ENCODE measurements around the gene CANX.
"Not testable (repeated sequence)": the region's sequence is repeated elsewhere in the genome, so short reads cannot be mapped to it uniquely, and the experiment has no call there.

The CANX gene

DNA sequence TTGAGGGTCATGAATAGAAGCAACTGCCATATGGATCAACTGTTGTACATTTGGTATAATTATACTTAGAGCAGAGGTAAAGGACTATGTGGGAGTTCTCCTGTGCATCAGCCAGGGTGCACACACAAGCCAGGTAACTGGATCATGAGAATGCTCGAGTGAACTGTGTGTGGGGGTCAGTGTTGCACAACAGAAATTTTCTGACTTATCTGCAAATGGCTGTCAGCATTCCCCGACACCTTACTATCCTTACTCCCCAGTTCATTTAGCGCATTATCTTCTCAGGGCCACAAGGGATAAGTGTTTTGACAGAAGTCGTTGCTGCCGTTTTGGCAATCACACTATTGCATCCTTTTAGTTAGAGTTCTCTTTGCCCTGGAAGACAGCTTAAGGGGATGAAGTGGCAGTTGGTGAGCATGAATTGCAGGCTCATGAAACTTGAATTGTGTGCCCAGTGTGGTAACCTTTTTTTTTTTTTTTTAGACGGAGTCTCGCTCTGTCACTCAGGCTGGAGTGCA is 1.7 kb downstream of the CANX start:
- peak in 1 of 2 donors; percentile 11 for DNase-seq

DNA sequence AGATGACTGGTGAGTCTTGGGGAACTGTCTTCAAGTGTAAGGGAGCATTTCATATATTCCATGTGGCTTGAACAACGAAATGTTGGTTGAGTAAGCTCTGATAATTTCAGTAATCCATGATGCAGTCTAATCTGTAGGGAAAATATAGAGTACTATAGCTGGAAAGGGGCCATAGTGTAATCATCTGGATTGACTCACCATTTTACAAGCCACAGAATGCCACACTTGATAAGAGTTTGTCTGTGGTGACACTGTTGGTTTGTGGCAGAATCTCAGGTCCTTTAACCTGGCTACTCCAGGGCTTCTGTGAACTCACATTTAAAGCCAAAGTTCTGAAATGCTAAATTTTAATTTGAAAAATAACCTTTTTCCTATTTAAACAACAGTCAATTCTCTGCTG is 17.5 kb downstream of the CANX start:
- DNase-seq = no peak

DNA sequence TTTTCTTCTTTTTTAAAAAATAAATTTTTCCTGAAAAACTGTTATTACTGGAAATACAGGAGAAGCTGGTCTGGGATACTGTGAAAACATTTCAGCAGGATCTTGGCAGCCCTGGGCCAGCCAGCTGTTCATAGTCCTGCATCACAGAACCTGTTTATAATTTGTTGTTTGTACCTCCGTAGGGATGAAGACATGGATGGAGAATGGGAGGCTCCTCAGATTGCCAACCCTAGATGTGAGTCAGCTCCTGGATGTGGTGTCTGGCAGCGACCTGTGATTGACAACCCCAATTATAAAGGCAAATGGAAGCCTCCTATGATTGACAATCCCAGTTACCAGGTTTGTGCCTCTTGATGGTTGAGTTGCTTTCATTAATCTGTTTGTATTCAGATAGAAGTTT is 21.5 kb downstream of the CANX start:
- no peak for DNase-seq

DNA sequence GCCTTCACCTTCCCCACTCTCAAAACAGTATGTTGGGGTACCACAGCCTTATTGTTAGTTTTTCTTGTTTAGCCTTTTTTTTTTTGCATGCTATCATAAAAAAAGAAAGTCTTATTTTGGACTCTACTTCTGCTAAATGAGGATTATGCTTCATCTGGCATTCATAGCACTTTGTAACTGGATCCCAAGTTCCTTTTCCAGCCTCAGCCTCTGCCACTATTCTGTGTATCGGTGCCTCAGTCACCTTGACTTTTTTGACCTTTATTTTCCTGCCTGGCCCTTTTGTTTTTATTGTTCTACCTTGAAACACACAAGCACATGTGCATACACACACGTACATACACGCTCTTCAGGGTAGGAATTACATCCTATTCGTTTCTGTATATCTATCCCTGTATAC is 25.4 kb downstream of the CANX start:
- no peak for DNase-seq

DNA sequence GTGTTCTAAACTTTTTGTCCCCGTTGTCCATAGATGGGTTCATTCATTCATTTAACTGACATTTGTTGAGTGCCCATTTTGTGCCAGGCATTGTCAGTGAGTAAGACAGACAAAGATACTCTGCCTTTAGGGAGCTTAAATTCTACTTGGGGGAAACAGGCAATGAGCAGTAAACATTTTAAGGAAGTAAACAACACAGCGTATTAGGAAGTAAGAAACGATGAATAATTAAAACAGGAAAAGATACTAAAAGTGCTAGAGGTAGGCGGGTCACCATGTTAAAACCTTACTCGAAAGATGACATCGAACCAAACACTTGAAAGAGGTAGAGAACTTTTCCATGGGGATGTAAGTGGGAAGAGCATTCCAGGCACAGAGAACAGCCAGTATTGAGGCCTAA is 28.3 kb downstream of the CANX start:
- no peak for DNase-seq

DNA sequence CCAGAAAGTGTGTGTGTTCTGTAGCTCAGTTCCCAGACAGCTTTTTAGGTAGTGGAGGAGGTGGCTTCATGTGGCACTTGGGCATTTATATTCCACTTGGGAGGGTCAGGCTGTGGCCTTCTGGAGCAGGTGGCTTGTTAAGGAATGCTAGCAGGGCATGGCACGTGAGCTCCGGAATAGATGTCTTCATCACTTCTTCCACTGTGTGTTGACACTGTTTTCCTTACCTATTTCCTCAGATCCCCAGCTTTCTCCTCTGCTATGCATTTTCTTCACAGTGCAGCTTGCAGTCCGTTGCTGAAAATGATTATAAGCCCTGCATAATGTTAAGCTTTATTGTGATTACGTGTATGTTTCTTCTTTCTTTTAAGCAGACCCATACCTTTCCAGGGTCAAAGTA is 30.5 kb downstream of the CANX start:
- DNase-seq = no peak

DNA sequence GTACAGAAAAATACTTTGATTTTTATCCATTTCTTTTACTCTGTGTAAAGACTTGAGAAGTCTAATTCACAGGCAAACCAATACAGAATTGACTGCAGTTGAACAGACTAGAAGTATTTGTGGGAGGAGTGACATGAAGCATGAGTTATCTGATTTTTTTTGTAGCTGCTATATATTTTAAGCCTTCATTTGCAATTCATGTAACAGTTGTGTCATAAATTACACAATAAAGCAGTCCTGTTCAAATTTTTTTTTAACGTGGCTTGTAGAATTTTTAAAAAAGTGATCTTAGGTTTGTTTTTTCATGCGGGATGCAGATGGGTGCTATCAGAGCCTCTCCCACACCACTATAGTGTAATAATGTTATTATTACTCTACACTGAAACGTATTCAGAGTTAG is 31.0 kb downstream of the CANX start:
- DNase-seq = no peak

DNA sequence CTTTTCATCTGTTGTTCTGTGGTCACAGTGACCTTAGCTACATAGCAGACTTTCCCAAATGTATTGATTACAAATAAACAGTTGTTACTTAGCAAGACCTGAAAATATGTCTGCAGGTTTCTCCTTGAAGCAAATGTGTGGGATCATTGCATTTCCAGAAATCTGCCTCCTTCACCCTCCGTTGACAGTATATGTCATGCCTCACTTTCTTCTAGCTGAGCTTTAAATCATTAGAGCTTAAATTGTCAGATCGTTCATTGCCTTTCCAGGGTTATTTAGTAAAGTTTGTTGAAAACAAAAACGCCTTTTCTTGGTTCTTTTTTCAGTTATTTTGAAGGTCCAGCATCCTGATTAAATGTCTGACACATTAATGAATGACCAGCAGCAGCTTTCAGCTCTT is 31.6 kb downstream of the CANX start:
- no peak for DNase-seq

DNA sequence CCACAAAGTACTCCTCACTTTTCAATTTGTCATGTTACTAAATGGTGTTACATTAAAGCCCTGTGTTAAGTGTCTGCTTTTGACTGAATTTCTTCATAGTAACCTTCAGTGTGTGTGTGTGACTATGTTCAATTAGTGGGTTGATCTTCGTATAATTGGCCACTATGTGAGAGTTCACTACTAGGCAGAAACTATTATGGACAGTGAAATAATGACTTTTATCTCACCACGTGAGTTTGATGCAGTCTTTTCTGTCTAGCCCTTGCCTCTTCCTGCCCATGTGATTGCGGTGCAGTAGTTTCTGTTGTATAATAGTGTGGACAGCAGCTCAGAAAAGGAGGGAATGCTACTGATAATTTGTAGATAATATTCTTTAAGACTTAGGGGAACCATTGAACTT is 32.1 kb downstream of the CANX start:
- no peak for DNase-seq

DNA sequence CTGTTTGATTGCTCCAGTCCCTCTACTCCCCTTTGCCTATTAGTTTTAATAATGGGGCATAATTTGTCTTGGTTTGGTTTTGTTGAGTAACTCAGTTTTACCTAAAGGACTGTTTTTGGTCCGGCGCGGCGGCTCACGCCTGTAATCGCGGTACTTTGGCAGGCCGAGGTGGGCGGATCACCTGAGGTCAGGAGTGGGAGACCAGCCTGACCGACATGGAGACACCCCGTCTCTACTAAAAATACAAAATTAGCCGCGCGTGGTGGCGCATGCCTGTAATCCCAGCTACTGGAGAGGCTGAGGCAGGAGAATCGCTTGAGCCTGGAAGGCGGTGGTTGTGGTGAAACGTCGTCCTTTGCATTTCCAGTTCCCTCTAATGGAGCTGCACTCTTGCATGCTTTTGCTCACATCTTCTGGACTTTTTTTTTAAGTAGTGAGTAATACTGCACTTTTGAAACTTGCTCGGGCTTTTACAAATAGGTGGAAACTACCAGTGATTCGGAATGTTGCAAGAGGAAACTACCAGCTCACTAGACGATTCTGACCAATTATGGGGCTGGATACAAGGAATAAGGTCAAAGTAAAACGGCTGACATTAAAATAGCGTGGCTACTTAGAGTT is 33.1 kb downstream of the CANX start:
- DNase-seq = peak in 1 of 2 donors; percentile 50

DNA sequence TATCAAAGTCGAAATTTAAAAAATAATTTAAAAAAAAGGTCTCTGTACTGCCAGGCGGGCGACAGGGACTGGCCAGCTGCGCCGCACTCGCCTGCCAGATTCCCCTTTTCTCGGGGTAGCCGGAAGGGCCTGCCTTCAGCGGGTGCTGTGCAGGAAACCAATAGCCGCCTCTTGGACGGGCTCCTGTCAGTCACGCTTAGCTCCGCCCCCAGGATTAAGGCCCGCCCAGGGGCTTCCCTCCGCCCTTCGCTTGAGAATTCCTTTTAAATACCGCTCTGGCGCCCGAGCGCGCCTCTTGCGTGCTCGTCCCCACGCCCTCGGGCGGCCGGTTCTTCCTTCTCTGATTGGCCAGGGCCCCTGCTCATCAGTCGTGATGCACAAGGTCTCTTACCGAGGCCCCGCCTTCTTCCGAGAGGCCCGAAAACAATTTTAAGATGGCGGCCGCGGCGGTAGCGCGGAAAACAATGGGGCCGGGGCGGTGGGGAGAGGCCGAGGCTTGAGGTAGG is 33.7 kb downstream of the CANX start, which contains the start of gene MAML1:
Gene MAML1, plus strand, starts transcription at position 411 of the 506 bp plus-strand sequence. CDS start 291 bp downstream, outside the sequence.
- DNase-seq = peak; percentile 100

DNA sequence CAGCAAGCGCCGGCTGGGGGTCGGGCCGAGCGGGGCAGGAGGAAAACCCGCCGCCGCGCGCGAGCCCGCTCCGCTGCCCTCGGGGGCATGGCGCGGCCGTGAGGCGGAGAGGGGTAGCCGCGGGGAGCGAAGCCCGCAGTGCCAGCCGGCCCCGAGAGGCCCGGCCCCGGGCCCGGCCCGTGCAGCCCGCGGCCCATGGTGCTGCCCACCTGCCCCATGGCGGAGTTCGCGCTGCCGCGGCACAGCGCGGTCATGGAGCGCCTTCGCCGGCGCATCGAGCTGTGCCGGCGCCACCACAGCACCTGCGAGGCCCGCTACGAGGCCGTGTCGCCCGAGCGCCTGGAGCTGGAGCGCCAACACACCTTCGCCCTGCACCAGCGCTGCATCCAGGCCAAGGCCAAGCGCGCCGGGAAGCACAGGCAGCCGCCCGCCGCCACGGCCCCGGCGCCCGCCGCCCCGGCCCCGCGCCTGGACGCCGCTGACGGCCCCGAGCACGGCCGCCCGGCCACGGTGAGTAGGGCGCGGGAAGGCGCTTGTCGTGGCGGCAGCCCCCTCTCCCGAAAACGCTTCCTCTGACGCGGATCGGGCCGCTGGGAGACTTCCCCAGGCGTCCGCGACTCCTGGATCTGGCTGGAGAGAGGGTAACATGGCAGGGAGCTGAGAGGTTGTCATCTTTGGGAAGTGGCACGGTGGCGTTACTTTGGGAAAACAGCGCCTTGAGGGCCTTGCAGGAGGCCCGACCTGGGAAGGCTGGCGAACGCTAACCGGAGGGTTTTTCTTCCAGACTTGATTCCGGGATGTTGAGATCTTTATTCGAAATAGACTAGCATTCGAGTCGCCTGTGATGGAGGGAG is 34.4 kb downstream of the CANX start:
- DNase-seq = peak in 1 of 2 donors; percentile 32

DNA sequence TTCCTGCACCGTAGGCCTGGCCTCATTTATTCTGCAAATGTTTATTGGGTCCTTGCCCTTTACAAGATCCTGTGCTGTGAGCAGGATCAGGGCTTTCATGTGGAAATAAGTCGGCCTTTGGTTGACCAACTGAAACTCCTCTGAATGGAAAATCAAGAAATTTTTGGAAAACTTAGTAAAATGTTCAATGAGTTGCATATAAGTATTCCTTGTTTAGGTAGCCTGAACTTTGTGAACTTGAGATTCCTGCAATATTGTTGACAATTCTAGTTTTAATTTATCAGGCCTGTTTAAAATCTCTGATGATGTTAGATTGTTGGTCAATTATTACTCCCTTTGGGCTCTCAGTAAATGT is 35.0 kb downstream of the CANX start:
- no peak for DNase-seq

DNA sequence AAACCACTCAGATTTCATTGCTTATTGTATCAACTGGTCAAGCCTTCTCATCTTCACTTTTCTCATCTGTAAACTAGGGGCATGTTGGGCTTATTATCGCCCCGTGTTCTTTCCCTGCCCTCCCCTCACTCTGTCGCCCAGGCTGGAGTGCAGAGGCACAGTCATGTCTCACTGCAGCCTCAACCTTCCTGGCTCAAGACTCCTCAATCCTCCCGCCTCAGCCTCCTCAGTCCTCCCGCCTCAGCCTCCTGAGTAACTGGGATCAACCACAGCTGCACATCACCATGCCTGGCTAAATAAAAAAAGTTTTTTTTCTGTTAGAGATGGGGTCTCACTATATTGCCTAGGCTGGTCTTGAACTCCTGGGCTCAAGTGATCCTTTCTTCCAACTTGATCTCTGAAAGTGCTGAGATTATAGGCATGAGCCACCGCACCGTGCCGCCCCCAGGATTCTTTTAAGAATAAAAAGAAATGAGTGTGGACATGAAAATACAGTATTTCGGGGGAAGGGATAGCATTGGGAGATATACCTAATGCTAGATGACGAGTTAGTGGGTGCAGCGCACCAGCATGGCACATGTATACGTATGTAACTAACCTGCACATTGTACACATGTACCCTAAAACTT is 35.9 kb downstream of the CANX start:
- DNase-seq = no peak

DNA sequence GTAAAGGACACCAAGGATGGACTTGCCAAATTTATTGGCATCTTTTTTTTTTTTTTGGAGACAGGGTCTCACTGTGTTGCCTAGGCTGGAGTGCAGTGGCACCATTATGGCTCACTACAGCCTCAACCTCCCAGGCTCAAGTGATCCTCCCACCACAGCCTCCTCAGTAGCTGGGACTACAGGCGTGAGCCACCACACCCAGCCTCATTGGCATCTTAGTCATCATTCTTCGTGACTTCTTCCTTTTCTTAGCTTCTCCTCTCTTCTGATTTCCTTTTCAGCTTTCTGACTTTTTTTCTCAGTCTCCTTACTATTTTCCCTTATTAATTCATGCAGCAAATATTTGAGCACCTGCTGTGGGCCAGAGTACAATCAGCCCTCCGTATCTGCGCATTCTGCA is 40.0 kb downstream of the CANX start:
- no peak for DNase-seq

DNA sequence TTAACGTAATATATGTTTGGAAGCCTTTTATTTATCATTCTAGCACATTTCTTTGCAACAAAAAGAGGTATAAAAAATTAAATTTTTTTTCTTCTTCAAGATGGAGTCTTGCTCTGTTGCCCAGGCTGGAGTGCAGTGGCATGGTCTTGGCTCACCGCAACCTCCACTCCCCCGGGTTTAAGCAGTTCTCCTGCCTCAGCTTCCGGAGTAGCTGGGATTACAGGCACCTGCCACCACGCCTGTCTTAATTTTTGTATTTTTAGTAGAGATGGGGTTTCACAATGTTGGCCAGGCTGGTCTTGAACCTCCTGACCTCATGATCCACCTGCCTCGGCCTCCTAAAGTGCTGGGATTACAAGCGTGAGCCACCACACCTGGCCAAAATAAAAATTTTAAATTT is 45.3 kb downstream of the CANX start:
- not testable (repeated sequence) for DNase-seq

DNA sequence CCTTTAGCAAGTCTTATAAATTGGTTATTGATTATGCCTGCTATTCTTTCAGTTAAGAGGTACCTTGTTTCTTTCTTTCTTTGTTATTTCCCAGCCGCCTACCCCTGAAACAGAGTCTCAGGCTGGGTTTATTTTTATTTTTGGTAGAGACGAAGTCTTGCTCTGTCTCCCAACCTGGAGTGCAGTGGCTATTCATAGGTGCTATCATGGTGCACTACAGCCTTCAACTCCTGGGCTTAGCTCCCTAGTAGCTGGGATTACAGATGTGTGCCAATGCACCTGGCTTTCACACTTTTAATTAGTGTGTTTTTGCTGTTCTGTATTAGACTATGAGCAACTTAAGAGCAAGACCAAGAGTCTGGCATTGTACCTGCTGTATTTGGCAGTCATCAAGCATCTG is 48.1 kb downstream of the CANX start:
- DNase-seq = no peak

DNA sequence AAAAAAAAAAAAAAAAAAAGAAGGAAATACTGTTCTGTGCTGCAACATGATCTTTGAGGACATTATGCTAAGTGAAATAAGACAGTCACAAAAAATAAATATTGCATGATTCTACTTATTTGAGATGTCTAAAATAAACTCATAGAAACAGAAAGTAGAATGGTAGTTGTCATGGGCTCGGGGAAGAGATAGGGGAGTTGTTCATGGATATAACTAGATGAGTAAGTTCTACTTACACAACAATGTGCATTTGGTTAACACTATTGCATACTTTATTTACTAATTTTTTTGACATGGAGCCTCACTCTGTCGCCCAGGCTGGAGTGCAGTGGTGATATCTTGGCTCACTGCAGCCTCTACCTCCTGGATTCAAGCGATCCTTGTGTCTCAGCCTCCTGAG is 49.0 kb downstream of the CANX start:
- no peak for DNase-seq

DNA sequence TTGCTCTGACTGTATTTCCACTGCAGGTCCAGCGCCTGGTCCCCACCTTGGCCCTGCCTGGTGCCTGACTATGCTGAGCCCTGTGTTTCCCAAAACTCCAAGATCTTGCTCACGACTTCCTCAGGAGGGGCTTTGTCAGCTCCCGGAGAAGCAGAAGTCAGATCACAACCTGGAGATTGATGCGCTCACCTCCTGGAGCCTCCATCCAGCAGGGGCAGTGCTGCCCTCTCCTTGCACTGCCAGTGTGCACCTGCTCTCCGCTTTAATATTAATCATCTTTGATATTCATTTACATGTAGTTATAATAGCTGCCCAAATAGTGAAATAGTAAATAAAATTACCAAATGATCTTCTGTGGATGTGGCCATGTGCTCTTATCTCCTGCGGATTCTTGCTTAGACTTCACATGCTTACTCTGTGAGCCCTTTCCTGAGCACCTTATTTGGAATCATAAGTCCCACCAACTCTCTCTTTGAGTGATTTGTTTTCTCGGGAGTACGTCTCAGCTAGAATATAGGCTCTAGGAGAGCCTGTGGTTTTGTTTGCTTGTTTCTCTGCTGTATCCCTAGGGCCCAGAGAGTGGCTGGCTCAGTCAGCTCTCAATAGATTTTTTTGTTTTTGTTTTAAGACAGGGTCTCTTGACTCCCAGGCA is 51.2 kb downstream of the CANX start:
- no peak for DNase-seq

DNA sequence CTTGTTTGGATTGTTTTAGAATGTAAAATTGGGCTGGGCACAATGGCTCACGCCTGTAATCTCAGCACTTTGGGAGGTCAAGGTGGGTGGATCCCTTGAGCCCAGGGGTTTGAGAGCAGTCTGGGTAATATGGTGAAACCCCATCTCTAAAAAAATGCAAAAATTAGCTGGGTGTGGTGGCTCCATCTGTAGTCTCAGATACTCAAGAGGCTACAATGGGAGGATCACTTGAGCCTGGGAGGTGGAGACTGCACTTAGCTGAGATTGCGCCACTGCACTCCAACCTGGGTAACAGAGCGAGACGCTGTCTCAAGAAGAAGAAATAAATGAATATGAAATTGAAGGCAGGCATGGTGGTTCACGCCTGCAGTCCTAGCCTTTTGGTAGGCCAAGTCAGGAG is 55.2 kb downstream of the CANX start:
- DNase-seq = no peak

DNA sequence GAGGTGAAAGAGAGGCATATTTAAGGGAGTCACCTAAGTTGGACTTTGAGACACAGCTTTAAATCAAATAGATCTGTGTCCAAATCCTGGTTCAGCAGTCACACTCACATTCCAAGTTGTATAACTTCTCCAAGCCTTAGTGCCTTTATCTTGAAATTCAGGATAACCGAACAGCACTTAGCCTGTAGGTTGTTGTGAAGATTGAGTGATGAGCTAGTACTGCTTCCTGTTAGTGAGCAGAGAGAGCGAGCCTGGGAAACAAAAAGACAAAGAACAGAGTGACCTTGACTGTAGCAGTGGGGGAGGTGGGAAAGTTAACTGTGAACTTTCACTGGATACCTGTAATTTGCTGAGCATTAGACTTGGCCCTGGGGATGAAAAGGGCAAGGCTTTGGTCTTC is 56.3 kb downstream of the CANX start:
- no peak for DNase-seq

DNA sequence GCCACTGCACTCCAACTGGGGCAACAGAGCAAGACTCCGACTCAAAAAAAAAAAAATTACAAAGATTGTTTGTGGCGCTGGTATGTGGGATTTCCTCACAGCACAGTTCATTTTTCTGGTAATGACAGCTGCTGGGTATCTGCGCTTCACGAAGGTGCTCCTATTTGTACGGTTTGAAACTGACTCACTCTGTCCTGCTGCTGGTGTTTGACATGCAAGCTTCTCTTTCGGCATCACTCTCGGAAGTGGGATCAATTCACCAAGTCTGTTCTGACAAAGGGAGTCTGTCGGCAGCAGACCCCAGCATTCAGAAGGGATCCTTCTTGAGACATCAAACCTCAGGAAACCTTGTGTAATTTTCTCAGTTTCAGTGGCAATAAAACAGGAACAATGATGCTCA is 60.2 kb downstream of the CANX start:
- no peak for DNase-seq
